ENCODE results near the gene CHRNG.

DNA sequence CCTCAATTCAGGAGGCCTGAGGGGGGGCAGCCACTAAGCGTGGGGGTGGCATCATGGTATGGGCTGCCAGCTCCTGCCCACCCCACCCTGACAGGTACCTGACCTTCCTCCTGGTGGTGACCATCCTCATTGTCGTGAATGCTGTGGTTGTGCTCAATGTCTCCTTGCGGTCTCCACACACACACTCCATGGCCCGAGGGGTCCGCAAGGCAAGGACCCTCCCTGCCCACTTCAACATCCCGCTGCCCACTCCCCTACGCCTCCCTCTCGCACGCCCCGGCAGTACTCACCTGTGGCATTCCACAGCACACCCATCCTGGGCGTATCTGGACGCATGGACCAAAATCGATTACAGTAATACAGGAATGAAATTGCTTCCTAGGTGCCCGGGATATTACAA lies 4.0 kb downstream of the CHRNG start:
- TF ChIP-seq, protein P1, sequence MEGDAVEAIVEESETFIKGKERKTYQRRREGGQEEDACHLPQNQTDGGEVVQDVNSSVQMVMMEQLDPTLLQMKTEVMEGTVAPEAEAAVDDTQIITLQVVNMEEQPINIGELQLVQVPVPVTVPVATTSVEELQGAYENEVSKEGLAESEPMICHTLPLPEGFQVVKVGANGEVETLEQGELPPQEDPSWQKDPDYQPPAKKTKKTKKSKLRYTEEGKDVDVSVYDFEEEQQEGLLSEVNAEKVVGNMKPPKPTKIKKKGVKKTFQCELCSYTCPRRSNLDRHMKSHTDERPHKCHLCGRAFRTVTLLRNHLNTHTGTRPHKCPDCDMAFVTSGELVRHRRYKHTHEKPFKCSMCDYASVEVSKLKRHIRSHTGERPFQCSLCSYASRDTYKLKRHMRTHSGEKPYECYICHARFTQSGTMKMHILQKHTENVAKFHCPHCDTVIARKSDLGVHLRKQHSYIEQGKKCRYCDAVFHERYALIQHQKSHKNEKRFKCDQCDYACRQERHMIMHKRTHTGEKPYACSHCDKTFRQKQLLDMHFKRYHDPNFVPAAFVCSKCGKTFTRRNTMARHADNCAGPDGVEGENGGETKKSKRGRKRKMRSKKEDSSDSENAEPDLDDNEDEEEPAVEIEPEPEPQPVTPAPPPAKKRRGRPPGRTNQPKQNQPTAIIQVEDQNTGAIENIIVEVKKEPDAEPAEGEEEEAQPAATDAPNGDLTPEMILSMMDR (IDR thresholded peaks at IDR 0.05): no peak
- TF ChIP-seq POLR2A (IDR thresholded peaks at IDR 0.05): no peak
